HG03066 (cell line): ENCODE measurements around the gene M1AP.

Experiments
- ATAC-seq: cut with Tn5 transposase; IDR thresholded peaks from one replicate; pipeline ENCODE4 v1.9.1; 2021; ENCODE audit warnings: low read depth; ENCODE audit not compliant: unreplicated experiment

M1AP gene

DNA sequence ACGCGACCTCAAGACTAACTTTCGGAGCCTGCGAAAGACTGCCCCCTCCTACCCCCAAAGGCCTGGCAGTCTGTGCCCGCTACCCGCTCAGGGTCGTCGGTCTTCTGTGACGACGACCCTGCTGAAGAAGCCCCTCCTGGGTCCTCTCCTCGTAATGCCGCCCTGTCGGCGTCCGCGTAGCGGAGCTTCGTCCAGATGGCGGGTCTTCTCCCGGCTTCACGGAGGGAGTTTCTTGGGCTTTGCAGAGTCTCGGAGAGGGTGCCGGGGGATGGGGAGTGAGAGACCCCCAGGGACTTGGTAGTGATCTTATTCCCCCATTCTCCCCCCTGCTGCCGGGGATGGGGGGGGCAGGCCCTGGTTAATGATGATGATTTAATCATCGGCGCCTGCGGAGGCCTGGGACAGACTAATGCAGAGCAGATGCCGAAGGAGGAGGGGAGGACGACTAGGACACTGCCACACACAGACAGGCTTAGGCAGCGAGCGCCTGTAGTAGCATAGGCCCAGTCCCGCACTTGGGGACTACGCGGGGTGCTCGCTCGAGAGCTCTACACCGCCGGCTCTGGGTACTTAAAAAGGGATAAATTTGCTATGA lies 140.1 kb downstream of the M1AP start:
- ATAC-seq, result peak; percentile 17
